AG08396 (cell line): ENCODE measurements around the gene PEG3.
"Not testable (repeated sequence)": the region's sequence is repeated elsewhere in the genome, so short reads cannot be mapped to it uniquely, and the experiment has no call there.

Source experiments
- DNase-seq: peaks from one replicate; pipeline ENCODE4 v3.0.0; 2012; ENCODE audit warnings: low spot score, mixed read lengths

PEG3 gene

DNA sequence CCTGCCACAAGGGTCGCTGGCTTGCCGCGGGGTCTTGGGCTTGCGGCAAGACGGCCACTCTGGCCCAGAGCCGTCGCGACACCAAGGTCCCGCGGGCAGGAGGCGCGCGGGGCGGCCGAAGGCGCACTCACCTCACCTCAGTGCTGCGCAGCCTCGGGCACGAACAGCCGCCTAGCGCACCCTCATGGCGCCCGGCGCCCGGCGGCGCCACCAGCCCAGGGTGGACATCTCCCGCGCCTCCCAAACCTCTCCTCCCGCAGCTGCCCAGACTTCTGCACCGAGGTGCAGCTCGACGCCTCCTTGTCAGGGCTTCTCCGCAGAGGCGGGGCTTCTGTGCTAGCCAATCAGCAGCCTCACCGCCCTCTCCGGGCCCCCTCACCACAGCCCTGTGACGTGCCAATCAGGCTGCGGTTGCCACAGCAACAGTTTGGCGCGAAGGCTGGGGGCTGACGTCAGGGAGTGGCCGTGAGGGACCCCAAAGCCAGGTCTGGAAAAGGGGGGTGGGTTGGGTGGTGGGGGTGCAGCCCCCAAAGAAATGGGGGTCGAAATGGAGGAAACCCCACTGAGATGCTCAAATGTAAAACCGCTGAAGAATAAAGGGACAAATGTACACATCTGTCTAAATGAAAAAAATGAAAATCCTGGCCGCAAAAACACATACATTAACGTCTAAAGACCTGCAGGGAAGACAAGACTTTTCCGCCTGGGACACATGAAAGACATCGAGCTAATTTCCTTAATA lies at the start of gene PEG3, which contains the start of gene ZIM2:
PEG3 (minus strand) TSS at position 276 of the 742 bp plus-strand sequence. CDS start 16,071 bp downstream, outside the sequence.
ZIM2 (minus strand) TSS at position 276 of the 742 bp plus-strand sequence. CDS start 16,449 bp downstream, outside the sequence.
- no peak for DNase-seq

DNA sequence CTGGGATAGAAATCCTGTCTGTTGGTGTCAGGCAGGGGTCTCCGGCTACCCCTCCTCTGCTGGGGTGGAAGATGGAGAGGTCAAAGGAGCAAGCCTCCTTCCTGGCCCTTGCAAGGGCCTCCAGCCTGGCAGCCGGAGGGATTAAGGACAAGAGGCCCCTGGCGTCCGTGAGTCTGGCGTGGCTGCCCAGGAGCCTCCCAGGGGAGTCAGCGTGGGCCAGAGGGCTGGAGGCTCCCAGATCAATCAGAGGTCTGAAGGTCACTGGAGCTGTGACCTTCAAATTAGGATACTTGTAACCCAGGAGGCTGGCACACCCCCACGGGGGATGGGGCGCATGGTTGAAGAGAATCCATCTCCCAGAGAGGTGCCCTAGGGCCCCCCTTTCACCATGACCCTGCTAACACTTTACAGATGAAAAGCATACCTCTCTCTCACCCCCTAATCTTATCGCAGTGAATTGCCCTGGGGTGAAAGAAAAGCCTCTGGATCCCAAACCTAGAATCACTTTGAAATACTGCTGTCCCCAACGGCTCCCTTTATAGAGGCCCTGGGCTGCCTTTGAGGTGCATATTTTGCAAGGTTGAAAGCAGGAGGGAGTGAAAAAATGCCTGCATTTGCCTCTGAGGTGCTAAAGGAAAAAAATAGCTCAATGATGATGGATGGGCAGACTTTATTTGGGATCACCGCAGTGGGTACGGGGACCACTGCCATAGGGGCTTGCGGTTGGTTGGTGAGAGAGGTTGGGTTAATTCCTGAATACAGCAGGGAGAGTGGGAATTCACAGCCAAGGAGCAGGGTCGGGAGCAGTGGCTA lies 44.9 kb upstream of the PEG3 start:
- DNase-seq, result no peak

DNA sequence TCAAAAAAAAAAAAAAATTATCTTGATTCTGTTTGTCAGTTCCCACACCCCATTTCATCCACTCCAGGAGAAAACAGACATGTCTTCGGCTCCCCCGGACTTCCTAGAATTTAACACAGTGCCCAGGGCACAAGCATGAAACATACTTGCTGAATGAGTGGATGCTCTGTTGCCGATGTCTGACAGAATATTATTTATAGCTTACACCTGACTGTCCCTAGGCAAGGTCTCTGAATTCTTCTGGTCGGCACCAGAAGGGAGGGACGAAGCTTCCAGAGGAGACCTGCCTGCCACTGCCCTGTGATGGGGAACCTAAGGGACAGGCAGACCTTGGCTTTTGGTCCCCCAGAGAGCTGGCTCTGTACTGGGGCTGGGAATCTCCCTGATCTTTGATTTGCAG lies 43.9 kb upstream of the PEG3 start:
- DNase-seq, result no peak

DNA sequence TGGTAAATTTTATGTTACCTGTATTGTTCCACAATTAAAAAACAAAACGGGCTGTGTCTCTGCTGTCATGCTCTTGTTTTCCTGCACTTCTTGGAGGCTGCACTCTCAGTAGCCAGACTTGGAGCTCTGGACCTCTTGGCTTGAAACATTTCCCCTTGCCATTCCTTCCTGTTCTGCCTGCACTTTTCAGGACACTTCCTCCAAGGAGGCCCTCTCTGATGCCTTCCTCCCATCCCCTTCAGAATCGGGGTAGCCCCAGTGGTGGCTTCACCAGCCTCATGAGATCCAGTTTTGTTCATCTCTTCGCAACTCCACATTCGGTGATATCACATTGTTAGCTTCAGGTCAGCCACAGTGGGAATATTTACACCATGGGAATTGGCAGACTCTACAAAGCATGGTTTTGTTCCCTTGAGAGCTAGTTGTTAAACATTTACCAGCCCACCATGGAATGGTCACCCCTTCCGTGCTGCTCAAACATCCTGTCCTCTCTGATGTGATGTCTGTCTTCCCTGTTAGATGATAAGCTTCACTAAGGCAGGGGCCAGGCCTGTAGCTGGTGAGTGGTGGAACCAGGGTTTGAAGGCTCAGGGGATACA lies 40.2 kb upstream of the PEG3 start:
- no peak for DNase-seq

DNA sequence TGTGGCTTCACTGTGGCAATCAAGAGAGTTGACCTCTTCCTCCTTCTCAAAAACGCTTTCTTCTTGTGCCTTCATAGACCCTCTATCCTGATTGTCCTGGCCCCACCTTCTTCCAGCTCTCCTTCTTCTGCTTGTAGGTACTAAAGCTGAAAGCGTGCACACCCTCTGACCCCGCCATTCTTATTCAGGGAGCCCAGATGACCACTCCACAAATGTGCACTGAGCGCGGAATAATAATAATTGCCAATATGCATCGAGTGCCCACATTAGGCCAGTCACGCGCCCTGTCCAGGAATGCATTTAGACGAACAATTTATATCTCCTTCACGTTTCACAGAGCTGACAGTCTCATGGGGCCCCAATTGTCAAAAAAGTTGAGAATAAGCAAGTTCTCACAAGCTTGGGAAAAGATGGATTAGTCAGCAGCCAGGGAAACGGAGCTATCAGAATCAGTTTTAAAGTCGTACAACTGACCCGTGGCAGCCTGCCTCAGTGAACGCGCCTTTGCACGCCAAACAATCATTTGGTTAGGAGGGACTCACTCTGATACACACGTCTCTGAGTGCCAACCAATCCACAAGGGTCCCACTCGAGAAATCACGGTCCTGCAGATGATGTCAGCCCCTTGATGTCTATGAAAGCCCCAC lies 36.7 kb upstream of the PEG3 start:
- DNase-seq, result no peak

DNA sequence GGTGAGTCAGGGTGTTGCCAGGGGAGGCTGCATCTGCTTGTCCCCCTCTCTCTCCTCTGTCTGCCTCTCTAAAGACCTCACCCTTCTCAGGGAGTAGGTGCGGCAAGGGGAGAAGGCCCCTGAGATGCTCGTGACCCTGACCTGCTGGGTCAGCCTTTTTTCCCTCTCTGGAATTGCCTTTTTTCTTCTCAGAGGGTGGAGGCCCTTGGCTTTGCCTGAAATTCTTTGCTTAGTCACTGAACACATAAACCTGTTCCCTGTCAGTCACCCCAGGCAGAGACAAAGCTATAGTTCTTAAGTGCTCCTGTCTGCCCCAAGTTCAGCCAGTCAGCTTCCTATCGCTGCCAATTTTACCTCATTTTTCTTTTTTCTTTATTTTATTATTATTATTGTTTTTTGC lies 35.2 kb upstream of the PEG3 start:
- DNase-seq, result no peak

DNA sequence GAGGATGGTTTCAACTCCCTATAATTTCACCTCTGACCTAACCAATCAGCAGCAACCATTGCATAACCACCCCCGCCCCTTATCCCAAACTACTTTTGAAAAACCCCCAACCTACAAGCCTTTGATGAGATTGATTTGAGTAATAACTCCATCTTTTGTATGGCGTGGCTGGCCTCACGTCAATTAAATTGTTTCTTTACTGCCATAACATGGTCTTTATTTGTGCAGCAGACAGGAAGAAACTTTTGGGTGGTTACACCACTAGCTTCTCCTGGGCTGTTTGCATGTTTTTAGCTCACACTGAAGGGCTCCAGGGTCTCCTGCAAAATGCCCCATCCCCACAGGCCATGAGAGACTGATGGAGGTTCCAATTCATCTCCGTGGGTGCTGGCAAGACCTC lies 34.0 kb upstream of the PEG3 start:
- DNase-seq, result no peak

DNA sequence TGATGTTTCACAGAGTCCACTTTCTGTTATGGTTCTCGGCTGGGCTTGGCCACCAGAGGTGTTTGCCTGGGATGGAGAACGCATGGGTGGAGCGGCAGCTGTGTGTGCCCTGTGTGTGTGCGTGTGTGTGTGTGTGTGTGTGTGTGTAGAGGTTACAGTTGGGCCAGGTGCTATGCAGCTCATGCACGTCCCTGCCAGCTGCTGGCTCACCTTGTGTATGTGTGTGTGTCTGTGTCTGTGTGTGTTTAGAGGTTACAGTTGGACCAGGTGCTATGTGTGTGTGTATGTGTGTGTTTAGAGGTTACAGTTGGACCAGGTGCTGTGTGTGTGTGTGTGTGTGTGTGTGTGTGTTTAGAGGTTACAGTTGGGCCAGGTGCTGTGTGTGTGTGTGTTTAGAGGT lies 33.0 kb upstream of the PEG3 start:
- DNase-seq, result no peak

DNA sequence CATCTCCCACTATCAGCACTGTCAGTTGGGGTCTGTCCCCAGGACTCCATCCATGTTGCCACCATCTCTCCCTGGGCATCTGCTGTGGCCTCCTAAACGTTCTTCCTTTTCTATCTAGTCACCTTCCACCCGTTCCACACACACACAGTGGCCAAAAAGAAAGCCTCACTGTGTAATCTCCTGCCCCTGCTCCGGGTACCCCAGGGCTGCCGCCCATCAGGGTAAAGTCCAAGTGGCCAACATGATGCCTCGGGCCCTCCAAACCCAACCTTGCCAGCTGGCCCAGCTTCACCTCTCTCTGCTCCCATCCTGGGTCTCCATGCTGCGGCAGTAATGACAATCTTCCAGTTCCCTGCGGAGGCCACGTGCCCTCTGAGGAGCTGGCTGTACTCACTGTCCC lies 29.4 kb upstream of the PEG3 start:
- DNase-seq, result no peak

DNA sequence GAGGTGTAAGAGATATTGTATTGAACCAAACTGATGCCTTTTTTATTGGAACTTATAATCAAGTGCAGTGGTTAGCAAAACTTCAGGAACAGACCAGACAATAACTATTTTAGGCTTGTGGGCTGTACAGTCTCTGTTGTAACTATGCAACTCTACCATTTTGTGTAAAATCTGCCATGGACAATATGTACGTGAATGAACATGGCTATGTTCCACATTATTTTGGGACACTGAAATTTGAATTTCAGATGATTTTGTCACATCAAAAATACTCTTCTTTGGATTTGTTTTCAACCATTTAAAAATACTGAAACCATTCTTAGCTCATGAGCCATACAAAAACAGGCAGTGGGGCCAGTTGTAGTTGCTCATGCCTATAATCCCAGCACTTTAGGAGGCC lies 27.9 kb upstream of the PEG3 start:
- DNase-seq, result no peak

DNA sequence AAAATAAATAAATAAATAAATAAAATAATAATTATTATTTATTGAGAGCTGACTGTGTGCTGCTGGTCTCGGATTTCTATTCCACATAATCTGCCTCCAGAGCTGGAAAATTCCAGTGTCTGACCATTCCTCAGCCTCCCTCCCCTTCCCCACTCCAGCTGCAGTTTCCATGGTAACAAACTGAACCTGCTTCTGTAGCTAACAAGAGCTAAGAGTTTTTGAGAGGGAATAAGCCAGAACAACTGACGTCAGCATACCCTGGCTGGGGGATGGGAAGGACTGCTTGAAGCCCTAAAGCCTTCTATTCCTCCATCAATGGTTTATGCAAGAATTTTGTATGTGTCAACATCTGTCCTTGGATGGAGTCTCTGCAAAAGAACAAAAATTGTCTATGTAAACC lies 26.0 kb upstream of the PEG3 start:
- DNase-seq, result no peak

DNA sequence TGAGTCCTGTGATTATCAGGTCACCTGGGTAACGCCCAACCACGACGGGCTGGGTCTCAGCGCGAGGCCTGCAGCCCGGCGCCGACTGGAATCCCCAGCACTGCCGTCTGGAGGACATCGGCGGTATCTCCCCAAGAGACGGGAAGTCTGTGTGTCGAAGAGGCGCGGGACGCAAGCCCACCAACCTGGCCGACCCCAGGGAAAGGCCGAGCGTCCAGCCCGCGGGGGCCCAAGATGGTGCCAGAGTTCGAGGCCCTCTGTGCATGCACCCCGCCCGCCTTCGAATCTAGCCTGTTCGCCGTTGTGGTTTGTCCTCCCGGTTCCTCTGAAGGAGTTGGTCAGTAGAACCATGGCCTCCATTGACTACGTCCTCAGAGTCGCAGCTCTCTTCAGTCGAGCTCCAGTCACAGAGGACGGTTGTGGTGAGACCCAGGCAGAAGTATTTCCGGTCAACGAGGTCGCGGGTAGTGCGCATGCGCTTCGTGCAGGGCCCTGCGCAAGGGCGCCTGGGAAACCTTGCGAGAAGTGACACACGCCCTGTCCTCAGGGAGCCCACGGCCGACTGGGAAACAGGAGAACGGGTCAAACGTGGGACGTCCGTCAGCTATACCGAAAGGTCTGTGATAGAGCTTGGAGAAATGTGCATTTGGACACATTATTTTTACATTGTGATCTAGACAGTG lies 24.1 kb upstream of the PEG3 start:
- no peak for DNase-seq

DNA sequence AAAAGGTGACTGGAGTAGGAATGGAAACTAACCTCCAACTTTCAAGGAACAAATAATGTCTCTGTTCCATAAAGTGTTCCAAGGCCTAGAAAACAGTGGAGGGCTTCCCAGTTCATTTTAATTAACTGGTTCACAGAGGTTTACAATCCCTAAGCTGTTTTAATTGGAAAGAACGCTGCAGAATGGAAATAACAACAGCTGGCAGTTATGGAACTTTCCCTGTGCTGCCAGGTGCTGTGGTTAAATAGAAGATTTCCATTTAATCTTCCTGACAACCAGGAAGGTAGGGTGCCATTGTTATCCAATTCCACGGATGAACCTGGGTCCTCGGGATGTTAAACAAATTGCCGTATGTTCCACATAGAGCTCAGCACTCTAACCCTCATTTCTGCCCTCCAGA lies 22.2 kb upstream of the PEG3 start:
- no peak for DNase-seq

DNA sequence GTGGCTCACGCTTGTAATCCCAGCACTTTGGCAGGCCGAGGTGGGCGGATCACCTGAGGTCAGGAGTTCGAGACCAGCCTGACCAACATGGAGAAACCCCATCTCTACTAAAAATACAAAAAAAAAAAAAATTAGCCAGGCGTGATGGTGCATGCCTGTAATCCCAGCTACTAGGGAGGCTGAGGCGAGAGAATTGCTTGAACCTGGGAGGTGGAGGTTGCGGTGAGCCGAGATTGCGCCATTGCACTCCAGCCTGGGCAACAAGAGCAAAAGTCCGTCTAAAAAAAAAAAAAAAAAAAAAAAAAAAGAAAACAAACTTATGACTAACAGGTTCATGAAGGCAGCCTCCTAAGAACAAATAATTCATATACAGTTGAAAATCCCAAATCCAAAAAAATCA lies 19.9 kb upstream of the PEG3 start:
- not testable (repeated sequence) for DNase-seq

DNA sequence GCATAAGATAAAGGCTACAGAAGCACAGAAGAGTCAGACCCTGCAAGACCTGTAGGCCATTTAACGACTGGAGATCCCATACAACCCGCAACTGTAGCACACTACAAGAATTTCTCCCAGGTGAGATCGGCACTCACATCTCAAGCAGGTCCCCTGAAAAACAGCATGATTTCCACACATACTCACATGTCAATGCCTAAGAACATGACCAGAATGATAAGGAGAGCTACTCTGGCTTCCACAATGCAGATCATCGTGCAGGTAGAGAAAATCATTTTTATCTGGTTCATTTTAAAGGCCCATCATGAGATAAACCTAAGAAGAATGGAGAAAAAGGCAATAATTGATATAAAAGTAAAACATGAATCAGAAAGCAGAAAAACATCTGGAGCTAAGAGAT lies 17.5 kb upstream of the PEG3 start:
- DNase-seq, result no peak

DNA sequence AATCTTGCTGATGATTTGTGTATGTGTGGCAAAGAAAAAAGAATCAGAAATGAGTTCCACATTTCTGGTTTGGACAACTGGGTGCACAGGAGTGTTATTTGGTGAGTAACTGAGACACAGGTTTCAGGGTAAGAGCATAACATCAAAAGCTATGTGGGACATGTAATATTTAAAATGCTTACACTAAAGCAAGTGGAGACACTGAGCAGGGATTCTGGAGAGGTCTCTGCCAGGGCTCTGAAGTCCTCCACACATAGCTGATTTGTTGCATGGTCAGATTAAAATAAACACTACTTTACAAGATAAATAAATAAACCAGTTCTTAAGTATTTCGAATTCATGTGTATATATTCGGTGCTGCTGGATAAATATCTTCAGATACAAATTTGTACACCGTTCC lies 16.3 kb upstream of the PEG3 start:
- DNase-seq, result no peak

DNA sequence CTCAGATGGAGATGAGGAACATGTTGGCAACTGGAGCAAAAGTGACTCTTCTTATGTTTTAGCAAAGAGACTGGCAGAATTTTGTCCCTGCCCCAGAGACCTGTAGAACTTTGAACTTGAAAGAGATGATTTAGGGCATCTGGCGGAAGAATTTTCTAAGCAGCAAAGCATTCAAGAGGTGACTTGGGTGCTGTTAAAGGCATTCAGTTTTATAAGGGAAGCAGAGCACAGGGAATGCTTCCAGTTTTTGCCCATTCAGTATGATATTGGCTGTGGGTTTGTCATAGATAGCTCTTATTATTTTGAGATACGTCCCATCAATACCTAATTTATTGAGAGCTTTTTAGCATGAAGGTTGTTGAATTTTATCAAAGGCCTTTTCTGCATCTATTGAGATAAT lies 11.8 kb upstream of the PEG3 start:
- not testable (repeated sequence) for DNase-seq

DNA sequence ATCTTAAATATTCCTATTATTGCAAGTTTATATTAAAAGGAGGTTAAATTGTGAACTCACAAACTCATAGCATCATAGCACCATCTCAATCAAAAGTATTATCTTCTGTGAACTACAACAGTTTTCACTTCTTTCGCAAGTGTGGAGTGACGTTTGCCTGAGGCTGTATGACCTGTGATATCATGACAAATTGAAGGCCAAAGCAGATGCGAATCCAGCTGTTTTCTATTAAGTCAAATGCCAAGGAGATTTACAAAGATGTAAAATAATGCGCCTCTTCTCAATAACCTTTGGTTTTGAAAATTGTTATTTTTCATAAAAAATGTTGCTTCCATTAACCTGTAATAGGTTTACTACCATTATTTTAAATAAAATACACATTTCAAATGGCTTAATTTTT lies 7.6 kb upstream of the PEG3 start:
- no peak for DNase-seq

DNA sequence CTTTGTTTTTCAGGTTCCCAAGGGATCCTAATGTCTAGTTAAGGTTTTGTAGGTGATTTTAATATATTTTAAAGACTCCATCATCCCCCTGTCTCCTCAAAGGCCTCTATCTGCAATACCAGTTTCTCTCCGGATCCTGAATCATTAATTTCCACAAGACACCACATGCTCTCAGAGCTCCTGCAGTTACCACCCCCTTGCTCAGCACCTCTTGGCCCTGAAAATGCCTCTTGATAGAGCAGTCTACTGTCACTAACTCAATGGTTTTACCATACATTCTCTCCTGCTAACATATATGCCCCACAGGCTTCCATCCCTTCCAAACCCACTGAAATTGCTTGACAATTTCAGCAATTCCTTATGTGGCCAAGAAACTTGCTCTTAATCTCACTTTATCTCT lies 1.9 kb upstream of the PEG3 start:
- no peak for DNase-seq

DNA sequence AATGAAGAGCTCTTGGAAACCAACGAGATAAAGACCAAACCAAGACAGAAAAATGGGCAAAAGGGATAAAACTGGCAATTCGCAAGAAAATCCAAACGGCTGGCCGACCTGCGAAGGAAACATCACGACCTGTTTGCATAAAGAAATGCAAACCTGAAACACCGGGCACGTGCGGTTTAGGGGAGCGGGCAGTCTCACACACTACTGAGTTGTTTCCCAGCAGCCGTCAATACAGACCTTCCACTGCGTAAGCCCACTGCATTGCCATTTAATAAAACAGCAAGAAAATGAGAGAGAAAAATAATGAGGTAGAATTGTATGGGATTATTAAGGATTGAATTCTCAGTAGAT lies 642 bp upstream of the PEG3 start:
- DNase-seq, result no peak

DNA sequence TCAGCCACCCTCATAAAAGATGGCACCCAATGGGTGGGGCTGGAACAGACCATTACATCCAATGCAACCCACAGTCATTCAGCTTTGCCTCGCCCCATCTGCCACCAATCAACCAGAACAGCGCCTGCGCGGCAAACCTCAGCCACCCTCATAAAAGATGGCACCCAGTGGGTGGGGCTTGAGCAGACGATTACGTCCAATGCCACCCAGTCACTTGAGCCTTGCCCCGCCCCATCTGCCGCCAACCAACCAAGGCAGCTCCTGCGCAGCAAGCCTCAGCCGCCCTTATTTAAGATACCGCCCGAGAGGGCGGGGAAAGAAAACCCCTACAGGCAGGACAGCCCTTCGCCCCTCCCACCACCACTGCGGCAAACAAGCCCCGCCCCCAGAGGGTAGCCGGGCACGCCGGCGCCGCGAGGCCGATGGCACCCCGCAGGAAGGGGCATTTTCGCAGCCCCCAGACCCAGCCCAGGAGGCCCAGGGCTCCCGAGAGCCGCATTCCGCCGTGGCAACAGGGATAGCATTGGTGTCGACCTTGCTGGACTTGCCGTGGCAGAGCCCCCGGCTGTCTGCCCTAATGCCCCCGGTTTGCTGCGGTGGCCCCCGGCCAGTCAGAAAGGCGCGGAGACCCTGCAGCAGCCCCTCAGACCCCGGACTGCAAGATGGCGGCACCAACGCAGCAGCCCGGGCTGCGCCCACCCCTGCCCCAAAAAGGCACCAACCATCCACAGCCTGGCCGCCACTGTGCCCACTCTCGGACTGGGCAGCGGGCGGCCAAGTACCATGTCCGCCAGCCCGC lies 675 bp downstream of the PEG3 start:
- peak; percentile 43 for DNase-seq
